ENCODE measurements around the gene SLC22A17. TPM values are rescaled to one million over a fixed set of nuclear protein-coding genes. Genes with fewer than 3 reads are reported as not detected.

SLC22A17 gene
- total and polyA plus RNA-seq, 10 of the 15 experiments (the other 5 are each of a cell fraction or from before 2014, with no cell fraction given) = not detected

- TF ChIP-seq MTA3 (IDR thresholded peaks at IDR 0.05; ENCODE audit: borderline replicate concordance, low read length) (no peak), FOS (IDR thresholded peaks at IDR 0.05; ENCODE audit: borderline replicate concordance, extremely low read depth, insufficient read length) (no peak), STAT1 (conservative IDR thresholded peaks at IDR 0.05) (no peak)
Observed at GRCh38 chr14:23354990-23355389, 2.3 kb upstream of the SLC22A17 start (continued).

GRCh38 chr14:23353433-23353780 is 720 bp upstream of the SLC22A17 start:
- Histone ChIP-seq H3K27ac (ENCODE audit: control insufficient read depth, insufficient read depth) (no peak overlapping the region), H3K4me3 (no peak overlapping the region), H4K20me1 (ENCODE audit: control insufficient read depth, insufficient read depth) (no peaks in the 10 kb centered on the region), H3K79me2 (ENCODE audit: control insufficient read depth, insufficient read depth, low read length) (no peaks in the 10 kb centered on the region), H3K9me3 (replicated peaks; ENCODE audit: control insufficient read depth, insufficient read depth, low read length) (no peaks in the 10 kb centered on the region), H2AFZ (ENCODE audit: control insufficient read depth, low read depth, low read length) (no peak overlapping the region), H3K4me1 (ENCODE audit: control insufficient read depth, insufficient read depth, low read length) (no peaks in the 10 kb centered on the region), H3K9ac (ENCODE audit: control insufficient read depth, insufficient read depth, low read length) (no peak overlapping the region), H3K36me3 (ENCODE audit: control insufficient read depth in 2 of 2, insufficient read depth in 2 of 2, low read length in 1 of 2) (no peaks in the 10 kb centered on the region), H3K4me2 (ENCODE audit: control insufficient read depth, insufficient read depth) (no peak overlapping the region), H3K27me3 (replicated peaks in 1 of 2; ENCODE audit: control insufficient read depth in 2 of 2, insufficient read depth in 2 of 2, low read length in 1 of 2) (peaks cover 7 to 11% of the 10 kb centered on the region in 2 experiments)
- intact Hi-C loops (cut with micrococcal nuclease; ENCODE audit: unreplicated experiment) (no loop called here), in situ Hi-C loops (cut with MboI) (no loop called here)
- CTCF ChIA-PET = no interaction called here
- no peak for TF ChIP-seq IRF4 (IDR thresholded peaks at IDR 0.05; ENCODE audit: low read depth, low read length)
- TF ChIP-seq WRNIP1 (IDR thresholded peaks at IDR 0.05; ENCODE audit: borderline replicate concordance, low read depth, low read length) = no peak
- TF ChIP-seq MTA3 (IDR thresholded peaks at IDR 0.05; ENCODE audit: borderline replicate concordance, low read length) = no peak
- TF ChIP-seq REST (IDR thresholded peaks at IDR 0.05; ENCODE audit: low read depth, low read length) = no peak
- TF ChIP-seq CUX1 (IDR thresholded peaks at IDR 0.05; ENCODE audit: insufficient replicate concordance, low read depth, low read length) = no peak
- no peak for TF ChIP-seq FOXK2 (IDR thresholded peaks at IDR 0.05)
- no peak for TF ChIP-seq LARP7 (IDR thresholded peaks at IDR 0.05)
- SMC1A ChIA-PET (ENCODE audit: uncharacterized antibody, unreplicated experiment) = no interaction called here
- WGBS (ENCODE audit: insufficient coverage, insufficient replicate concordance, low lambda C conversion rate, missing lambda C conversion rate) = 39% methylated on average over 5 of the region's 5 CpGs
- FAIRE-seq (no peak), DNase-seq (ENCODE audit: low read depth, low spot score) (no peak), ATAC-seq (no peak)
- BruUV-seq (replicated peaks) = no TSS peak
- RAD21 ChIA-PET (ENCODE audit: unreplicated experiment) = no interaction called here
- POLR2A ChIA-PET = no interaction called here
